Measurements from ENCODE around the gene GABRD.

DNA sequence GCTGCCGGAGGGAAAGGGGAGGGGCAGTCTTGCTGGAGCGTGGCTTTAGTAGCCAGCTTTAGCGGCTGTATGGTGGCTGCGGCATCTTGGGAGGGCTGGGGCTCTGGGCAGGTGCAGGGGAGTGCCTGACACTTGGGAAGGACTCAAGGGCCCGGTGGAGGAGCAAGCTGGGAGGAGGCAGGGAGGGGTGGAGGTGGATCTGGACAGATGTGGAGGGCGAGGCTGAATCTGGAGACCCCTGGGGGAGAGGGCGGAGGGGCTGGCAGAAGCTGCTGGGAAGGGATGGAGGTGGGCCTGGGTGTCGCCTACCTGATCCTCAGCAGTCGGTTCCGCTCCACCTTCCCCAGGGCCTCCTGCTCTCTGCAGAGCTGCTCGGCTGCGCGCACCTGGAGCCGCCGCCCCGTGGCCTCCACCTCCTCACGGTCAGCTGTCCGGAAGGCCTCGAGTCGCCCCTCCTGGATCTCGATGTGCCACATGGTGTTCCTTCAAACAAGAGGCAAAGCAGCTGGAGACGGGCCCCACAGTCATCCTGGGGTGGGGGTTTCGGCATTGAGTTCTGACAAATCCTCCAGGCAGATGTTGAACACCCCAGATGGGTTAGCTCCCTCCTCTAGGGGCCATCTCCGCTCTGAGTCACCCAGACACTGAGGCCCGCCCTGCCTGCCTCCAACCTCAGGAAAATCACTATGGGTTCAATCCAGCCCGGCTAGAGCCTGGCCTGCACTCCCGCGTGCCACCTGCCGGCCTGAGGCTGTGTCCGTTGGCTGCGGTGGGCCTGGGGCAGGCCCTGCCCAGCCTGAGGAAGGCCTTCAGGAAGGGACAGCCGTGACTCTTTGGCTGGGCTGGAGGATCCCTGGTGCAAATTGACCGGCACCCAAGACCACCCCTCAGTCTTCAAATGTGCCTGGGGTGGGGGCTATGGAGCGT, 45.2 kb upstream of the GABRD start:
- TF ChIP-seq ZNF274 (IDR thresholded peaks at IDR 0.05; ENCODE audit: low read depth, low read length): no peak
- TF ChIP-seq YY1 (IDR thresholded peaks at IDR 0.05; ENCODE audit: insufficient read depth, insufficient read length): no peak

Measured in NT2/D1 (cell line).